Kidney (tissue), 14 donors: ENCODE measurements around the gene FAT1. TPM values are rescaled to one million over a fixed set of nuclear protein-coding genes. Genes with fewer than 3 reads are reported as not detected.

Source experiments
- DNase-seq, 5 donors: peaks; one replicate each; pipeline ENCODE4 v3.0.0-alpha.2; 2013 to 2020
- FAIRE-seq: peaks from 2 replicates; lab custom pipeline; 2012; peaks lifted over from hg19 to GRCh38; lab: Jason Lieb, UNC
- H3K27ac ChIP-seq, 2 donors: one replicate each; pipeline ENCODE4 v1.7.0; 2013; ENCODE audit warnings: low read depth in 2 of 2, low read length in 2 of 2, inconsistent platforms in 1 of 2
- H3K27me3 ChIP-seq: one replicate; pipeline ENCODE4 v1.7.1; 2013; ENCODE audit warnings: low read length, inconsistent platforms; ENCODE audit not compliant: control insufficient read depth, insufficient read depth
- H3K36me3 ChIP-seq, 3 donors: one replicate each; pipeline versions ENCODE4 v1.7.0 to v1.7.1; 2013; ENCODE audit warnings: low read length in 3 of 3, control low read depth in 1 of 3, inconsistent platforms in 1 of 3; ENCODE audit not compliant: insufficient read depth in 3 of 3, control insufficient read depth in 2 of 3
- H3K4me1 ChIP-seq, 3 donors: one replicate each; pipeline versions ENCODE4 v1.7.0 to v1.7.1; 2013; ENCODE audit warnings: low read length in 3 of 3, inconsistent platforms in 1 of 3, low read depth in 1 of 3; ENCODE audit not compliant: control insufficient read depth in 2 of 3, insufficient read depth in 2 of 3
- H3K4me3 ChIP-seq, 3 donors: one replicate each; pipeline versions ENCODE4 v1.7.0 to v1.8.1; 2013; ENCODE audit warnings: low read length in 3 of 3, control low read depth in 1 of 3, inconsistent platforms in 1 of 3
- H3K9ac ChIP-seq, 3 donors: one replicate each; pipeline versions ENCODE4 v1.7.0 to v1.7.1; 2013; ENCODE audit warnings: low read length in 3 of 3, control low read depth in 1 of 3, inconsistent platforms in 1 of 3
- H3K9me3 ChIP-seq, 3 donors: one replicate each; pipeline versions ENCODE4 v1.7.0 to v1.7.1; 2013; ENCODE audit warnings: low read length in 3 of 3, control low read depth in 1 of 3, inconsistent platforms in 1 of 3; ENCODE audit not compliant: control insufficient read depth in 2 of 3, insufficient read depth in 1 of 3
- intact Hi-C: fragments of 100-400 bp; cut with DNase I; formaldehyde crosslinking; loops from one replicate; pipeline ENCODE4 v1.11.1; 2022
- polyA plus RNA-seq: library from polyadenylated mRNA; stranded (reverse); fragments of 350-450 nt; fragmentation: Illumina TruSeq; extraction: RNeasy Lipid Tissue Mini Kit (QIAGEN cat#74804); gene quantifications from one replicate; pipeline ENCODE4 v1.2.3, GENCODE V29; 2014; ENCODE audit warnings: low read depth, low replicate concordance; ENCODE audit not compliant: insufficient read depth
- total RNA-seq: library from RNA; stranded (reverse); fragmentation: NEBNext Ultra II Directional; extraction: Animal tissue kit (Norgen Biotek cat#: 25700); gene quantifications from one replicate; pipeline ENCODE4 v1.2.1, GENCODE V29; 2021
- TF ChIP-seq, protein P1 (sequence below): IDR thresholded peaks from 3 replicates; pipeline ENCODE4 v1.5.1; 2012; ENCODE audit warnings: mild to moderate bottlenecking, moderate library complexity, borderline replicate concordance; ENCODE audit not compliant: insufficient read depth; ENCODE audit errors: extremely low read depth
- donor health status: control.
- donor health status: control.
- donor health status: control.
- donor health status: control.
- donor health status: control.
- donor health status: DM: yes; HTN: yes; CAD: no.
- donor health status: Normal renal cell carcinoma (clear cell type).

The FAT1 gene
- total and polyA plus RNA-seq, 2 donors from 2014 or later: 62.2 to 254 TPM

DNA sequence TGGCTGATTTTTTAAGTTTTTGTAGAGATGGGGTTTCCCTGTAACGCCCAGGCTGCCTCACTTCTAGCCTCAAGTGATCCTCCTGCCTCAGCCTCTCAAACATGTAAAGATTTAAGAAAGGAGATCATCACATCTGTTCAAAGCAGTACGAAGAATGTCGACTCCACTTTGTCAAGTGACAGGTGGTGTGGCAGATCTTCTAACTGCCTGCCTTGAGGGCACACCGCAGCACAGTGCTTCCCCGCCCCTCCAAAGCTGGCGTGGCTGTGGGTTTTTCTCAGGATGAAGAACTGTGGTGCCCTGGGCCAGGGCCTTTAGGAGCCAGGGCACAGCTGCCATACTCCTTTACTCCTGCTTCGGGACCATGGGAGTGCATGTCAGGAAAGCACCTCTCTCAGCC is 125.0 kb downstream of the FAT1 start:
- no peaks in the 10 kb centered on the region for H3K9me3 ChIP-seq
- FAIRE-seq: no peak
- no peak overlapping the region for H3K27ac ChIP-seq
- intact Hi-C loops: no loop called here
- H3K27me3 ChIP-seq: no peaks in the 10 kb centered on the region
- H3K36me3 ChIP-seq: peaks cover 17 to 54% (median 32%) of the 10 kb centered on the region in 3 donors
- TF ChIP-seq, protein P1, sequence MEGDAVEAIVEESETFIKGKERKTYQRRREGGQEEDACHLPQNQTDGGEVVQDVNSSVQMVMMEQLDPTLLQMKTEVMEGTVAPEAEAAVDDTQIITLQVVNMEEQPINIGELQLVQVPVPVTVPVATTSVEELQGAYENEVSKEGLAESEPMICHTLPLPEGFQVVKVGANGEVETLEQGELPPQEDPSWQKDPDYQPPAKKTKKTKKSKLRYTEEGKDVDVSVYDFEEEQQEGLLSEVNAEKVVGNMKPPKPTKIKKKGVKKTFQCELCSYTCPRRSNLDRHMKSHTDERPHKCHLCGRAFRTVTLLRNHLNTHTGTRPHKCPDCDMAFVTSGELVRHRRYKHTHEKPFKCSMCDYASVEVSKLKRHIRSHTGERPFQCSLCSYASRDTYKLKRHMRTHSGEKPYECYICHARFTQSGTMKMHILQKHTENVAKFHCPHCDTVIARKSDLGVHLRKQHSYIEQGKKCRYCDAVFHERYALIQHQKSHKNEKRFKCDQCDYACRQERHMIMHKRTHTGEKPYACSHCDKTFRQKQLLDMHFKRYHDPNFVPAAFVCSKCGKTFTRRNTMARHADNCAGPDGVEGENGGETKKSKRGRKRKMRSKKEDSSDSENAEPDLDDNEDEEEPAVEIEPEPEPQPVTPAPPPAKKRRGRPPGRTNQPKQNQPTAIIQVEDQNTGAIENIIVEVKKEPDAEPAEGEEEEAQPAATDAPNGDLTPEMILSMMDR: no peak
- DNase-seq: no peak
- H3K9ac ChIP-seq: no peak overlapping the region
- no peak overlapping the region for H3K4me3 ChIP-seq
- no peaks in the 10 kb centered on the region for H3K4me1 ChIP-seq

DNA sequence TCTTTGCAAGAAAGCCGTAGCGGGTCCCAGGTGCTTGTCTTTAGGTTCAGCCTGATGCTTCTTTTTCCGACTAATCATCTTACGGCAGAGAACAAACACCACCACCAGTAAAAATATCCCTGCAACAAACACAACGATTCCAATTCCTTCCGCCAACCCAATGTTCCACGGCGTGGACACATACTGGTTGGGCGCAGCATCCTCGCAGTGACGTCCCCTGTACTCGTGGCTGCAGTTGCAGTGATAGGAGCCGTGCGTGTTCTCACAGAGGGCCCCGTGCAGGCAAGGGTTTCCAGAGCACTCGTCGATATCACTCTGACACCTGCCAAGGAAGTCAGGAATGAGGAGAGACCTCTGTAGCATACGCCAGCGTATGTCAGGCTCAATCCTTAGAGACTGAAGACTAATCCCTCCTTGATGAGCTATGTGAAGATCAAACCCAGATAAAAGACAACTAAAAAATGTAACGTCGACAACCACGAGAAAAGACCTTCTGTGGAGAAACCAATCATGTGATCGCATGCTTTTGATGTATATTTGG is 126.7 kb downstream of the FAT1 start:
- Histone ChIP-seq H3K9ac (no peak overlapping the region), H3K27ac (no peak overlapping the region), H3K36me3 (peaks cover 13 to 47% (median 29%) of the 10 kb centered on the region in 3 donors), H3K4me3 (no peak overlapping the region), H3K9me3 (no peaks in the 10 kb centered on the region), H3K27me3 (no peaks in the 10 kb centered on the region), H3K4me1 (no peaks in the 10 kb centered on the region)
- intact Hi-C loops: no loop called here
- no peak for FAIRE-seq
- DNase-seq: no peak
- TF ChIP-seq, protein P1: no peak

DNA sequence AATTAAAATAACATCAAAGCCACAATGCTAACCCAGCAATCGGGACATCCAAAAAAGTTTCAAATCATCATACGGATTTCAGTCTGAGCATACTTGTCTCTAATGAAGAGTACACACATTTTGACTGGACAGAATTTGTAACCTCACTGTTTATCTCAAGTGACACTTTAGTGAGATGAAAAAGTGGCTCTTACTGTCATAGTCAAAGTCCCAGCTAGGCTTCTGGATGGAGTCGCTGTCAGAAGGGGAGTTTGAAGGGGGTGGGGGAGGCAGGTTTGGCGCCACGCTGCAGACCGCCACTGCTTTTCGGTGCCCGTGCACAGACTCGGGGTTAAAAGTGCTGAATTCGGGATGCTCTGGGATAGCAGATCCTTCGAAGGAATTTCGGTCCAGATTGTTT is 127.3 kb downstream of the FAT1 start:
- Histone ChIP-seq H3K36me3 (peaks cover 11 to 47% (median 31%) of the 10 kb centered on the region in 3 donors), H3K9me3 (no peaks in the 10 kb centered on the region), H3K27ac (no peak overlapping the region), H3K4me3 (no peak overlapping the region), H3K9ac (no peak overlapping the region), H3K27me3 (no peaks in the 10 kb centered on the region), H3K4me1 (no peaks in the 10 kb centered on the region)
- DNase-seq: no peak
- intact Hi-C loops: no loop called here
- TF ChIP-seq, protein P1: no peak
- no peak for FAIRE-seq

DNA sequence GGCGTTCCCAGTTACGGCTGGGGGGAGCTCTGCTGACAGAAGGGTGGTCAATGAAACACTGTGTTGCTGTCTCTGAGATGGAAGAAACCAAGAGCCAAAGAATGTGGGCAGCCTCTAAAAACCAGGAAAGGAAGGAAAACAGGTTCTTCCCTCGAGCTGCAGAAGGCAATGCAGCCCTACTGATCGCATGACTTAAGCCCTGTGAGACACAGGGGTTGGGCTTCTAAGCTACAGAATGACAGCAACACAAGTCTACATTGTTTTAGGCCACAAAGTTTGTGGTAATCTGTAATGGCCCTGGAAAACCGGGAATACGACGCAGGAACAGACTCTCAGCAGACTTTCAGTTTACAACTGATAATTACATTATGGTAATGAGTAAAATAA is 130.1 kb downstream of the FAT1 start:
- Histone ChIP-seq H3K9ac (no peak overlapping the region), H3K27me3 (no peaks in the 10 kb centered on the region), H3K4me3 (no peak overlapping the region), H3K9me3 (no peaks in the 10 kb centered on the region), H3K36me3 (peaks cover 8 to 33% (median 23%) of the 10 kb centered on the region in 3 donors), H3K4me1 (no peaks in the 10 kb centered on the region), H3K27ac (no peak overlapping the region)
- DNase-seq (no peak), FAIRE-seq (no peak)
- intact Hi-C loops: no loop called here
- TF ChIP-seq, protein P1: no peak
